Liver (tissue), 9 donors: Measurements from ENCODE around the gene POP4. TPM values are rescaled to one million over a fixed set of nuclear protein-coding genes. Genes with fewer than 3 reads are reported as not detected.

Experiments used
- DNase-seq: peaks from one replicate; pipeline ENCODE4 v3.0.0-alpha.2; 2017; ENCODE audit warnings: low spot score
- H3K27ac ChIP-seq, 2 donors: one replicate each; pipeline ENCODE4 v1.7.0; 2013; ENCODE audit warnings: inconsistent platforms in 2 of 2, low read length in 2 of 2, control low read depth in 1 of 2, low read depth in 1 of 2, mild to moderate bottlenecking in 1 of 2
- H3K27me3 ChIP-seq, 4 donors: one replicate each; pipeline versions ENCODE4 v1.6.1 to v1.7.0; 2013; ENCODE audit warnings: low read length in 3 of 4, inconsistent platforms in 1 of 4, mild to moderate bottlenecking in 1 of 4, moderate library complexity in 1 of 4; ENCODE audit not compliant: control insufficient read depth in 4 of 4, insufficient read depth in 4 of 4
- H3K36me3 ChIP-seq, 4 donors: one replicate each; pipeline versions ENCODE4 v1.6.1 to v1.7.0; 2013; ENCODE audit warnings: low read length in 3 of 4, mild to moderate bottlenecking in 3 of 4, low read depth in 1 of 4, moderate library complexity in 1 of 4; ENCODE audit not compliant: control insufficient read depth in 4 of 4, insufficient read depth in 3 of 4
- H3K4me1 ChIP-seq, 4 donors: one replicate each; pipeline versions ENCODE4 v1.6.1 to v1.7.0; 2013; ENCODE audit warnings: low read length in 3 of 4, mild to moderate bottlenecking in 3 of 4, moderate library complexity in 1 of 4; ENCODE audit not compliant: control insufficient read depth in 4 of 4, insufficient read depth in 4 of 4
- H3K4me3 ChIP-seq, 3 donors: one replicate each; pipeline versions ENCODE4 v1.6.1 to v1.7.0; 2013; ENCODE audit warnings: low read length in 3 of 3, control low read depth in 1 of 3, low read depth in 1 of 3, mild to moderate bottlenecking in 1 of 3
- H3K9ac ChIP-seq, 2 donors: one replicate each; pipeline ENCODE4 v1.7.0; 2013; ENCODE audit warnings: low read length in 2 of 2, mild to moderate bottlenecking in 2 of 2, moderate library complexity in 2 of 2, control low read depth in 1 of 2, low read depth in 1 of 2
- H3K9me3 ChIP-seq, 4 donors: one replicate each; pipeline versions ENCODE4 v1.6.1 to v1.7.0; 2013; ENCODE audit warnings: low read length in 3 of 4; ENCODE audit not compliant: control insufficient read depth in 4 of 4
- ATF3 ChIP-seq: IDR thresholded peaks from 2 replicates; pipeline ENCODE4 v1.6.1; 2016; ENCODE audit warnings: antibody characterized with exemption
- CTCF ChIP-seq: fragments of 150-350 bp; IDR thresholded peaks from 2 replicates; pipeline ENCODE4 v1.5.1; 2017; ENCODE audit warnings: improper control_type of control experiment, low read depth, low read length; ENCODE audit not compliant: missing input control
- EGR1 ChIP-seq, 2 donors: IDR thresholded peaks; 2 replicates each; pipeline ENCODE4 v1.6.1; 2016 to 2018; ENCODE audit warnings: antibody characterized with exemption in 2 of 2, low read depth in 2 of 2
- FOXA1 ChIP-seq: IDR thresholded peaks from 2 replicates; pipeline ENCODE4 v1.6.1; 2016; ENCODE audit warnings: antibody characterized with exemption
- FOXA2 ChIP-seq: IDR thresholded peaks from 2 replicates; pipeline ENCODE4 v1.6.1; 2016; ENCODE audit warnings: antibody characterized with exemption
- GABPA ChIP-seq, 2 donors: IDR thresholded peaks in 1 of 2; conservative IDR thresholded peaks in 1 of 2; 2 replicates each; pipeline ENCODE4 v1.6.1; 2016; ENCODE audit warnings: antibody characterized with exemption in 2 of 2, mild to moderate bottlenecking in 1 of 2, moderate library complexity in 1 of 2
- HNF4A ChIP-seq, 2 donors: conservative IDR thresholded peaks; 2 replicates each; pipeline ENCODE4 v1.6.1; 2016; ENCODE audit warnings: antibody characterized with exemption in 2 of 2, mild to moderate bottlenecking in 2 of 2
- JUND ChIP-seq, 2 donors: IDR thresholded peaks; 2 replicates each; pipeline ENCODE4 v1.6.1; 2016; ENCODE audit warnings: antibody characterized with exemption in 2 of 2
- MAX ChIP-seq: IDR thresholded peaks from 2 replicates; pipeline ENCODE4 v1.6.1; 2016; ENCODE audit warnings: antibody characterized with exemption
- NR2F2 ChIP-seq: IDR thresholded peaks from 2 replicates; pipeline ENCODE4 v1.6.1; 2016; ENCODE audit warnings: antibody characterized with exemption
- RAD21 ChIP-seq, 2 donors: IDR thresholded peaks; 2 replicates each; pipeline ENCODE4 v1.6.1; 2016; ENCODE audit warnings: antibody characterized with exemption in 2 of 2, mild to moderate bottlenecking in 2 of 2
- REST ChIP-seq: IDR thresholded peaks from 2 replicates; pipeline ENCODE4 v1.6.1; 2016; ENCODE audit warnings: antibody characterized with exemption, mild to moderate bottlenecking
- RXRA ChIP-seq, 2 donors: IDR thresholded peaks; 2 replicates each; pipeline ENCODE4 v1.6.1; 2017 to 2018; ENCODE audit warnings: antibody characterized with exemption in 2 of 2, mild to moderate bottlenecking in 1 of 2
- SP1 ChIP-seq: IDR thresholded peaks from 2 replicates; pipeline ENCODE4 v1.6.1; 2018; ENCODE audit warnings: antibody characterized with exemption, mild to moderate bottlenecking
- TAF1 ChIP-seq: conservative IDR thresholded peaks from 2 replicates; pipeline ENCODE4 v1.6.1; 2016; ENCODE audit warnings: antibody characterized with exemption, mild to moderate bottlenecking
- YY1 ChIP-seq: IDR thresholded peaks from 2 replicates; pipeline ENCODE4 v1.6.1; 2016; ENCODE audit warnings: antibody characterized with exemption, mild to moderate bottlenecking
- ZBTB33 ChIP-seq: IDR thresholded peaks from 2 replicates; pipeline ENCODE4 v1.6.1; 2016; ENCODE audit warnings: antibody characterized with exemption
- WGBS: extraction: QIAGEN DNeasy Blood & Tissue Kit; methylation state at CpG from one replicate; pipeline ENCODE4 v1.1.7; 2013; 5-methylcytosine and 5-hydroxymethylcytosine counted together
- polyA plus RNA-seq, 2 donors: library from polyadenylated mRNA; stranded (reverse) in 1 of 2; unstranded in 1 of 2; fragments of 200-250 nt in 1 of 2; fragments of >200 nt in 1 of 2; fragmentation: Nextera tagmentation in 1 of 2; extraction: Ambion mirVana in 1 of 2; gene quantifications; one replicate each; pipeline versions ENCODE4 v1.2.1 to v1.2.3, GENCODE V29; 2013 to 2015
- total RNA-seq, 2 donors: library from RNA; depleted of rRNA; stranded (reverse); fragments of >200 nt; gene quantifications; one replicate each; pipeline ENCODE4 v1.2.3, GENCODE V29; 2014
- donor health status: healthy.
- donor health status: healthy.
- donor health status: healthy.
- donor health status: healthy.
- donor health status: healthy.

Gene POP4
- total and polyA plus RNA-seq, 4 donors, result 33.7 to 61.6 (median 38.9) TPM

GRCh38 chr19:29651622-29652394 lies 45.7 kb downstream of the POP4 start:
- H3K27ac ChIP-seq, result no peak overlapping the region
- TF ChIP-seq RAD21 (IDR thresholded peaks at IDR 0.05), result no peak
- no peak for TF ChIP-seq TAF1
- no peak for TF ChIP-seq NR2F2
- TF ChIP-seq RXRA (IDR thresholded peaks at IDR 0.05), result no peak
- WGBS, result 82% methylated on average over 7 of the region's 7 CpGs
- no peaks in the 10 kb centered on the region for H3K36me3 ChIP-seq
- H3K27me3 ChIP-seq, result no peaks in the 10 kb centered on the region
- no peak for DNase-seq
- no peaks in the 10 kb centered on the region for H3K4me1 ChIP-seq
- peaks cover 0 to 5% (median 0%) of the 10 kb centered on the region in 4 donors for H3K9me3 ChIP-seq
- no peak overlapping the region for H3K9ac ChIP-seq
- no peak overlapping the region for H3K4me3 ChIP-seq

- WGBS, result 86% methylated on average over 5 of the region's 5 CpGs
- no peaks in the 10 kb centered on the region for H3K36me3 ChIP-seq
- H3K4me1 ChIP-seq, result no peaks in the 10 kb centered on the region
- no peak overlapping the region for H3K27ac ChIP-seq
- no peak for DNase-seq
- H3K4me3 ChIP-seq, result no peak overlapping the region
- H3K27me3 ChIP-seq, result no peaks in the 10 kb centered on the region
- peaks cover 0 to 5% (median 0%) of the 10 kb centered on the region in 4 donors for H3K9me3 ChIP-seq
- TF ChIP-seq SP1 (no peak), REST (no peak), NR2F2 (no peak), FOXA2 (no peak), EGR1 (IDR thresholded peaks at IDR 0.05; ENCODE audit: low read depth in 2 of 2) (no peak), RAD21 (IDR thresholded peaks at IDR 0.05) (no peak), HNF4A (conservative IDR thresholded peaks at IDR 0.05) (no peak), MAX (no peak), YY1 (no peak), CTCF (no peak), GABPA (IDR thresholded peaks at IDR 0.05 in 1 of 2, conservative IDR thresholded peaks at IDR 0.05 in 1 of 2) (no peak), FOXA1 (no peak), ZBTB33 (no peak), JUND (IDR thresholded peaks at IDR 0.05) (no peak), ATF3 (no peak), RXRA (IDR thresholded peaks at IDR 0.05) (no peak)
- H3K9ac ChIP-seq, result no peak overlapping the region
Measured at GRCh38 chr19:29653398-29653797, 47.3 kb downstream of the POP4 start.
